HEK293 (cell line): ENCODE data around the gene ILF3.

Experiments
- CTCF ChIA-PET: fragments of 350-600 bp; formaldehyde crosslinking; extraction: SDS; loops from one replicate; lab custom pipeline; 2021; ENCODE audit warnings: antibody characterized with exemption; lab: Yijun Ruan, JAX
- POLR2A ChIA-PET: fragments of 300-600 bp; formaldehyde crosslinking; extraction: SDS; loops from one replicate; lab custom pipeline; 2020; ENCODE audit warnings: antibody characterized with exemption, inconsistent platforms; lab: Yijun Ruan, JAX
- H3K27ac ChIP-seq: fragments of 200-500 bp; sonication (Bioruptor generic); 2 replicates; pipeline ENCODE4 v1.5.1; 2014; ENCODE audit warnings: low read depth, low read length, control low read depth, inconsistent platforms; ENCODE audit errors: extremely low read depth
- H3K36me3 ChIP-seq, 2 experiments: fragments of 200-500 bp in 1 of 2; sonication (Bioruptor generic) in 1 of 2; 1 replicate in 1 of 2; 2 replicates in 1 of 2; pipeline ENCODE4 v1.5.1; 2014 to 2017; ENCODE audit warnings: inconsistent platforms in 2 of 2, low read length in 2 of 2; ENCODE audit not compliant: control insufficient read depth in 2 of 2, insufficient read depth in 1 of 2
- H3K4me1 ChIP-seq: fragments of 200-500 bp; sonication (Bioruptor generic); 2 replicates; pipeline ENCODE4 v1.5.1; 2014; ENCODE audit warnings: mild to moderate bottlenecking, low read length, inconsistent platforms; ENCODE audit not compliant: control insufficient read depth, insufficient read depth
- H3K4me3 ChIP-seq: 2 replicates; pipeline ENCODE4 v1.5.1; 2011; ENCODE audit warnings: low read depth, mild to moderate bottlenecking, control low read depth, low read length, moderate library complexity
- H3K9me3 ChIP-seq: fragments of 200-500 bp; sonication (Bioruptor generic); 2 replicates; pipeline ENCODE4 v1.5.1; 2014; ENCODE audit warnings: low read depth, low read length, inconsistent platforms; ENCODE audit not compliant: control insufficient read depth, insufficient read depth
- HOXD13 ChIP-seq: sonication (generic); formaldehyde crosslinking; IDR thresholded peaks from 2 replicates; pipeline ENCODE4 v1.8.0; 2022; ENCODE audit warnings: missing genetic modification reagents, borderline replicate concordance
- IKZF3 ChIP-seq: fragments of 450-650 bp; IDR thresholded peaks from 2 replicates; pipeline ENCODE4 v1.5.0; 2018; ENCODE audit warnings: missing biosample characterization, mild to moderate bottlenecking, missing genetic modification characterization, moderate library complexity
- KLF10 ChIP-seq: fragments of 450-650 bp; IDR thresholded peaks from 2 replicates; pipeline ENCODE4 v1.5.1; 2018; ENCODE audit warnings: missing biosample characterization, mild to moderate bottlenecking, missing genetic modification characterization
- PRDM4 ChIP-seq: fragments of 450-650 bp; formaldehyde crosslinking; IDR thresholded peaks from 2 replicates; pipeline ENCODE4 v1.5.1; 2017; ENCODE audit warnings: missing biosample characterization, missing genetic modification characterization
- REST ChIP-seq: fragments of 450-650 bp; formaldehyde crosslinking; IDR thresholded peaks from 2 replicates; pipeline ENCODE4 v1.5.1; 2016; ENCODE audit warnings: missing biosample characterization, missing genetic modification characterization
- TSHZ1 ChIP-seq: fragments of 450-650 bp; formaldehyde crosslinking; IDR thresholded peaks from 2 replicates; pipeline ENCODE4 v1.5.1; 2016; ENCODE audit warnings: missing biosample characterization, missing genetic modification characterization, borderline replicate concordance
- ZBTB8A ChIP-seq: fragments of 450-650 bp; formaldehyde crosslinking; IDR thresholded peaks from 2 replicates; pipeline ENCODE4 v1.5.1; 2016; ENCODE audit warnings: missing biosample characterization, missing genetic modification characterization
- ZFHX2 ChIP-seq: fragments of 450-650 bp; formaldehyde crosslinking; conservative IDR thresholded peaks from 2 replicates; pipeline ENCODE4 v1.5.1; 2016; ENCODE audit warnings: missing biosample characterization, missing genetic modification characterization
- ZNF19 ChIP-seq: fragments of 450-650 bp; formaldehyde crosslinking; IDR thresholded peaks from 2 replicates; pipeline ENCODE4; 2016; ENCODE audit warnings: missing biosample characterization, missing genetic modification characterization, low read depth
- ZNF221 ChIP-seq: fragments of 450-650 bp; formaldehyde crosslinking; IDR thresholded peaks from 2 replicates; pipeline ENCODE4 v1.5.1; 2017; ENCODE audit warnings: missing biosample characterization, missing genetic modification characterization, borderline replicate concordance
- ZNF26 ChIP-seq: fragments of 450-650 bp; formaldehyde crosslinking; IDR thresholded peaks from 2 replicates; pipeline ENCODE4 v1.5.1; 2016; ENCODE audit warnings: missing biosample characterization, missing genetic modification characterization
- ZNF707 ChIP-seq: fragments of 450-650 bp; formaldehyde crosslinking; IDR thresholded peaks from 2 replicates; pipeline ENCODE4 v1.5.1; 2016; ENCODE audit warnings: missing biosample characterization, missing genetic modification characterization

The ILF3 gene

GRCh38 chr19:10694706-10695307 is 40.7 kb downstream of the ILF3 start:
- POLR2A ChIA-PET, result interaction anchor here (1.0 to 1.8 kb wide), 4 partner anchors 12 to 39 kb away, joined by 3 to 5 read pairs (median 4); no protein-coding TSS in a partner anchor

GRCh38 chr19:10695401-10696398 is 41.6 kb downstream of the ILF3 start:
- CTCF ChIA-PET, result interaction anchor here (0.7 to 10.6 kb wide), 7 partner anchors 19 to 291 kb away, joined by 3 to 165 read pairs (median 3); no protein-coding TSS in a partner anchor
- no peak overlapping the region; the same call in 1 of the 2 replicates for H3K4me3 ChIP-seq
- POLR2A ChIA-PET, result interaction anchor here (0.8 to 1.8 kb wide), 6 partner anchors 11 to 128 kb away, joined by 3 to 5 read pairs (median 4); no protein-coding TSS in a partner anchor
- peak; percentile 82 for TF ChIP-seq ZBTB8A (tag by site-specific recombination)
- TF ChIP-seq ZFHX2 (tag by site-specific recombination), result peak; percentile 21; the same call in 1 of the 2 replicates
- no peak for TF ChIP-seq ZNF221 (tag by site-specific recombination)
- TF ChIP-seq ZNF19 (tag by site-specific recombination), result no peak
- TF ChIP-seq ZNF707, result no peak
- TF ChIP-seq ZNF26 (tag by site-specific recombination), result no peak
- no peak for TF ChIP-seq HOXD13 (CRISPR knock-in tag)
- peak; percentile 84 for TF ChIP-seq IKZF3 (tag by site-specific recombination)
- TF ChIP-seq REST (tag by site-specific recombination), result peak; percentile 100

More at GRCh38 chr19:10694706-10695307, 40.7 kb downstream of the ILF3 start:
- CTCF ChIA-PET, result interaction anchor here (0.9 to 10.6 kb wide), 5 partner anchors 52 to 216 kb away, joined by 3 to 165 read pairs (median 4); no protein-coding TSS in a partner anchor
- Histone ChIP-seq H3K9me3 (no peaks in the 10 kb centered on the region), H3K4me1 (peaks cover 3% of the 10 kb centered on the region; the same call in 1 of the 2 replicates)
- peak; percentile 34; the same call in 1 of the 2 replicates for TF ChIP-seq KLF10 (tag by site-specific recombination)
- peak; percentile 80 for TF ChIP-seq PRDM4
- TF ChIP-seq TSHZ1 (tag by site-specific recombination), result no peak
- TF ChIP-seq, all 188 proteins: peak for 2
- Histone ChIP-seq H3K4me3 (no peak overlapping the region), H3K27ac (no peak overlapping the region), H3K36me3 (peaks cover 6 to 31% of the 10 kb centered on the region in 2 experiments; a peak in 2 of 3 replicates)

More at GRCh38 chr19:10695401-10696398, 41.6 kb downstream of the ILF3 start:
- Histone ChIP-seq H3K36me3 (peaks cover 6 to 22% of the 10 kb centered on the region in 2 experiments; a peak in 2 of 3 replicates), H3K27ac (no peak overlapping the region), H3K9me3 (no peaks in the 10 kb centered on the region), H3K4me1 (peaks cover 3% of the 10 kb centered on the region; the same call in 1 of the 2 replicates)
